GM12878 (cell line): ENCODE measurements around the gene COX6B2. TPM values are rescaled to one million over a fixed set of nuclear protein-coding genes. Genes with fewer than 3 reads are reported as not detected.

ENCODE experiments used
- ATF7 ChIP-seq: fragments of 450-650 bp; IDR thresholded peaks from 2 replicates; pipeline ENCODE4 v1.6.1; 2016; ENCODE audit warnings: low read depth, mild to moderate bottlenecking
- BCL11A ChIP-seq: IDR thresholded peaks from 2 replicates; pipeline ENCODE4 v1.6.1; 2011; ENCODE audit warnings: low read depth, low read length
- BHLHE40 ChIP-seq, 2 experiments: fragments of 450-650 bp in 1 of 2; IDR thresholded peaks; 2 replicates each; pipeline ENCODE4 v1.6.1; 2011 to 2017; ENCODE audit warnings: low read depth in 2 of 2, borderline replicate concordance in 1 of 2, improper control_type of control experiment in 1 of 2, low read length in 1 of 2, mild to moderate bottlenecking in 1 of 2
- CEBPB ChIP-seq, 2 experiments: fragments of 150-350 bp in 1 of 2; IDR thresholded peaks; 2 replicates each; pipeline ENCODE4 v1.6.1; 2012 to 2014; ENCODE audit warnings: low read depth in 2 of 2, low read length in 2 of 2, borderline replicate concordance in 1 of 2, inconsistent platforms in 1 of 2
- ETV6 ChIP-seq, 2 experiments: fragments of 450-650 bp in 1 of 2; IDR thresholded peaks in 1 of 2; conservative IDR thresholded peaks in 1 of 2; 2 replicates each; pipeline ENCODE4 v1.6.1; 2014; ENCODE audit warnings: antibody characterized with exemption in 1 of 2, borderline replicate concordance in 1 of 2, low read depth in 1 of 2, mild to moderate bottlenecking in 1 of 2, moderate library complexity in 1 of 2
- FOXK2 ChIP-seq: fragments of 450-650 bp; IDR thresholded peaks from 2 replicates; pipeline ENCODE4 v1.6.1; 2017; ENCODE audit warnings: mild to moderate bottlenecking, moderate library complexity
- IRF4 ChIP-seq: IDR thresholded peaks from 2 replicates; pipeline ENCODE4 v1.6.1; 2011; ENCODE audit warnings: low read depth, low read length
- MXI1 ChIP-seq: fragments of 150-350 bp; IDR thresholded peaks from 2 replicates; pipeline ENCODE4 v1.6.1; 2011; ENCODE audit warnings: low read depth, mild to moderate bottlenecking, inconsistent platforms, low read length, improper control_type of control experiment
- NBN ChIP-seq: fragments of 450-650 bp; IDR thresholded peaks from 2 replicates; pipeline ENCODE4 v1.6.1; 2016
- PKNOX1 ChIP-seq: fragments of 450-650 bp; IDR thresholded peaks from 2 replicates; pipeline ENCODE4 v1.6.1; 2016; ENCODE audit warnings: mild to moderate bottlenecking
- POLR2A ChIP-seq: IDR thresholded peaks from 2 replicates; pipeline ENCODE4 v1.6.1; 2011; ENCODE audit warnings: low read depth, mild to moderate bottlenecking, low read length
- POLR2AphosphoS2 ChIP-seq: IDR thresholded peaks from 2 replicates; pipeline ENCODE4 v1.6.1; 2011; ENCODE audit warnings: low read depth, mild to moderate bottlenecking, low read length, improper control_type of control experiment, moderate library complexity
- RAD21 ChIP-seq: IDR thresholded peaks from 2 replicates; pipeline ENCODE4 v1.6.1; 2011; ENCODE audit warnings: mild to moderate bottlenecking, low read depth, low read length, moderate library complexity; ENCODE audit not compliant: insufficient read depth
- RELA ChIP-seq: fragments of 450-650 bp; IDR thresholded peaks from 2 replicates; pipeline ENCODE4 v1.8.0; 2014; ENCODE audit warnings: borderline replicate concordance; ENCODE audit not compliant: partially characterized antibody
- SMAD1 ChIP-seq: fragments of 450-650 bp; IDR thresholded peaks from 2 replicates; pipeline ENCODE4 v1.6.1; 2018; ENCODE audit warnings: mild to moderate bottlenecking, low read depth; ENCODE audit not compliant: partially characterized antibody
- SRF ChIP-seq, 2 experiments: IDR thresholded peaks; 2 replicates each; pipeline ENCODE4 v1.6.1; 2011; ENCODE audit warnings: low read depth in 2 of 2, low read length in 2 of 2, mild to moderate bottlenecking in 1 of 2, moderate library complexity in 1 of 2
- SUPT20H ChIP-seq: IDR thresholded peaks from 2 replicates; pipeline ENCODE4 v1.6.1; 2011; ENCODE audit warnings: low read depth, mild to moderate bottlenecking, low read length, moderate library complexity, borderline replicate concordance; ENCODE audit not compliant: control insufficient read depth
- TAF1 ChIP-seq: IDR thresholded peaks from 2 replicates; pipeline ENCODE4 v1.6.1; 2011; ENCODE audit warnings: mild to moderate bottlenecking, low read depth, low read length, borderline replicate concordance
- TARDBP ChIP-seq: IDR thresholded peaks from 2 replicates; pipeline ENCODE4 v1.6.1; 2016; ENCODE audit warnings: borderline replicate concordance
- ZBED1 ChIP-seq: IDR thresholded peaks from 2 replicates; pipeline ENCODE4 v1.6.1; 2016; ENCODE audit warnings: borderline replicate concordance
- ZNF274 ChIP-seq: IDR thresholded peaks from one replicate; pipeline ENCODE4 v1.8.0; 2011; ENCODE audit not compliant: insufficient read length, insufficient read depth
- ZNF622 ChIP-seq: fragments of 450-650 bp; IDR thresholded peaks from 2 replicates; pipeline ENCODE4 v1.6.1; 2017; ENCODE audit warnings: mild to moderate bottlenecking, inconsistent platforms
- polyA plus RNA-seq, 11 experiments: library from polyadenylated mRNA; depleted of rRNA in 4 of 11; unstranded in 6 of 11; stranded (reverse) in 5 of 11; fragments of >200 nt; fragmentation: Nextera tagmentation in 4 of 11; fragmentation: Illumina TruSeq in 1 of 11; extraction: Ambion mirVana in 4 of 11; extraction: Trizol in 1 of 11; gene quantifications; 1 replicate in 1 of 11; 2 replicates in 10 of 11; pipeline versions ENCODE4 v1.2.1 to v1.2.3, GENCODE V29; 2011 to 2016; ENCODE audit warnings: inconsistent platforms in 2 of 11, missing spikeins in 2 of 11, low read depth in 1 of 11
- total RNA-seq, 4 experiments: library from RNA; depleted of rRNA in 3 of 4; stranded (reverse); fragments of >200 nt in 3 of 4; fragmentation: Illumina TruSeq in 1 of 4; extraction: Trizol in 1 of 4; gene quantifications; 2 replicates each; pipeline versions ENCODE4 v1.2.1 to v1.2.3, GENCODE V29; 2013 to 2021
- TF ChIP-seq, protein P1 (sequence below): fragments of 450-650 bp; conservative IDR thresholded peaks from 2 replicates; pipeline ENCODE4 v1.6.1; 2017; ENCODE audit warnings: mild to moderate bottlenecking, moderate library complexity
- TF ChIP-seq, protein P2 (sequence below), 3 experiments: IDR thresholded peaks in 2 of 3; conservative IDR thresholded peaks in 1 of 3; 2 replicates each; pipeline ENCODE4 v1.5.1; 2011; ENCODE audit warnings: low read depth in 3 of 3, low read length in 3 of 3, mild to moderate bottlenecking in 3 of 3, control low read depth in 2 of 3, moderate library complexity in 2 of 3, inconsistent platforms in 1 of 3, mixed read lengths in 1 of 3; ENCODE audit not compliant: control insufficient read depth in 2 of 3, insufficient read depth in 1 of 3; ENCODE audit errors: extremely low read depth in 1 of 3

Gene COX6B2
- total and polyA plus RNA-seq, 10 of the 15 experiments (the other 5 are each of a cell fraction or from before 2014, with no cell fraction given): 0.05 to 0.08 (median 0.07) TPM; not detected in 6

GRCh38 chr19:55385724-55386492, 31.4 kb upstream of the COX6B2 start, which contains the start of gene RPL28 (continued):
- TF ChIP-seq, protein P1, sequence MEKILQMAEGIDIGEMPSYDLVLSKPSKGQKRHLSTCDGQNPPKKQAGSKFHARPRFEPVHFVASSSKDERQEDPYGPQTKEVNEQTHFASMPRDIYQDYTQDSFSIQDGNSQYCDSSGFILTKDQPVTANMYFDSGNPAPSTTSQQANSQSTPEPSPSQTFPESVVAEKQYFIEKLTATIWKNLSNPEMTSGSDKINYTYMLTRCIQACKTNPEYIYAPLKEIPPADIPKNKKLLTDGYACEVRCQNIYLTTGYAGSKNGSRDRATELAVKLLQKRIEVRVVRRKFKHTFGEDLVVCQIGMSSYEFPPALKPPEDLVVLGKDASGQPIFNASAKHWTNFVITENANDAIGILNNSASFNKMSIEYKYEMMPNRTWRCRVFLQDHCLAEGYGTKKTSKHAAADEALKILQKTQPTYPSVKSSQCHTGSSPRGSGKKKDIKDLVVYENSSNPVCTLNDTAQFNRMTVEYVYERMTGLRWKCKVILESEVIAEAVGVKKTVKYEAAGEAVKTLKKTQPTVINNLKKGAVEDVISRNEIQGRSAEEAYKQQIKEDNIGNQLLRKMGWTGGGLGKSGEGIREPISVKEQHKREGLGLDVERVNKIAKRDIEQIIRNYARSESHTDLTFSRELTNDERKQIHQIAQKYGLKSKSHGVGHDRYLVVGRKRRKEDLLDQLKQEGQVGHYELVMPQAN: peak; percentile 93
- TF ChIP-seq POLR2AphosphoS2: peak; percentile 99
- TF ChIP-seq ZNF622: no peak
- TF ChIP-seq RELA: peak; percentile 64
- TF ChIP-seq TARDBP: no peak
- TF ChIP-seq CEBPB (IDR thresholded peaks at IDR 0.05; ENCODE audit: borderline replicate concordance in 1 of 2, low read depth in 2 of 2, low read length in 2 of 2): 0 out of 4 replicates have a peak, but pooled peaks of 1 of the 2 experiments have one; percentile 15
- peak; percentile 20 to 49; a peak in 1 of 4 replicates for TF ChIP-seq BHLHE40 (IDR thresholded peaks at IDR 0.05; ENCODE audit: borderline replicate concordance in 1 of 2, low read depth in 2 of 2, low read length in 1 of 2)
- no peak for TF ChIP-seq RAD21
- no peak; a peak in 1 of 4 replicates for TF ChIP-seq ETV6 (conservative IDR thresholded peaks at IDR 0.05 in 1 of 2, IDR thresholded peaks at IDR 0.05 in 1 of 2; ENCODE audit: borderline replicate concordance in 1 of 2, low read depth in 1 of 2)
- TF ChIP-seq BCL11A: no peak
- TF ChIP-seq IRF4: no peak
- 0 out of 4 replicates have a peak, but pooled peaks of 1 of the 2 experiments have one; percentile 44 for TF ChIP-seq SRF (IDR thresholded peaks at IDR 0.05; ENCODE audit: low read depth in 2 of 2, low read length in 2 of 2)
- TF ChIP-seq MXI1: peak; percentile 12; the same call in 1 of the 2 replicates
- TF ChIP-seq POLR2A: peak; percentile 100
- no peak for TF ChIP-seq SUPT20H
- peak; percentile 62; the same call in 1 of the 2 replicates for TF ChIP-seq PKNOX1
- no peak for TF ChIP-seq FOXK2
- TF ChIP-seq, protein P2, sequence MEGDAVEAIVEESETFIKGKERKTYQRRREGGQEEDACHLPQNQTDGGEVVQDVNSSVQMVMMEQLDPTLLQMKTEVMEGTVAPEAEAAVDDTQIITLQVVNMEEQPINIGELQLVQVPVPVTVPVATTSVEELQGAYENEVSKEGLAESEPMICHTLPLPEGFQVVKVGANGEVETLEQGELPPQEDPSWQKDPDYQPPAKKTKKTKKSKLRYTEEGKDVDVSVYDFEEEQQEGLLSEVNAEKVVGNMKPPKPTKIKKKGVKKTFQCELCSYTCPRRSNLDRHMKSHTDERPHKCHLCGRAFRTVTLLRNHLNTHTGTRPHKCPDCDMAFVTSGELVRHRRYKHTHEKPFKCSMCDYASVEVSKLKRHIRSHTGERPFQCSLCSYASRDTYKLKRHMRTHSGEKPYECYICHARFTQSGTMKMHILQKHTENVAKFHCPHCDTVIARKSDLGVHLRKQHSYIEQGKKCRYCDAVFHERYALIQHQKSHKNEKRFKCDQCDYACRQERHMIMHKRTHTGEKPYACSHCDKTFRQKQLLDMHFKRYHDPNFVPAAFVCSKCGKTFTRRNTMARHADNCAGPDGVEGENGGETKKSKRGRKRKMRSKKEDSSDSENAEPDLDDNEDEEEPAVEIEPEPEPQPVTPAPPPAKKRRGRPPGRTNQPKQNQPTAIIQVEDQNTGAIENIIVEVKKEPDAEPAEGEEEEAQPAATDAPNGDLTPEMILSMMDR (IDR thresholded peaks at IDR 0.05 in 2 of 3, conservative IDR thresholded peaks at IDR 0.05 in 1 of 3; ENCODE audit: control insufficient read depth in 2 of 3, extremely low read depth in 1 of 3, insufficient read depth in 1 of 3, low read depth in 3 of 3, low read length in 3 of 3): no peak
- TF ChIP-seq ZNF274: no peak
- peak; percentile 90; the same call in 1 of the 2 replicates for TF ChIP-seq ZBED1
- TF ChIP-seq NBN: 0 out of 2 replicates have a peak, but pooled peaks have one; percentile 77
- TF ChIP-seq SMAD1: peak; percentile 83
- TF ChIP-seq ATF7: no peak
- peak; percentile 100 for TF ChIP-seq TAF1
